NCI-H146 treated with DMSO at 0.1 percent for 48 hours (cell line): ENCODE results near the gene TMEM200A.
"Not testable (repeated sequence)": the region's sequence is repeated elsewhere in the genome, so short reads cannot be mapped to it uniquely, and the experiment has no call there.

Experiments used
- DNase-seq: peaks from one replicate; lab custom pipeline; 2025; ENCODE audit not compliant: unreplicated experiment; lab: John Stamatoyannopoulos, UW

The TMEM200A gene

DNA sequence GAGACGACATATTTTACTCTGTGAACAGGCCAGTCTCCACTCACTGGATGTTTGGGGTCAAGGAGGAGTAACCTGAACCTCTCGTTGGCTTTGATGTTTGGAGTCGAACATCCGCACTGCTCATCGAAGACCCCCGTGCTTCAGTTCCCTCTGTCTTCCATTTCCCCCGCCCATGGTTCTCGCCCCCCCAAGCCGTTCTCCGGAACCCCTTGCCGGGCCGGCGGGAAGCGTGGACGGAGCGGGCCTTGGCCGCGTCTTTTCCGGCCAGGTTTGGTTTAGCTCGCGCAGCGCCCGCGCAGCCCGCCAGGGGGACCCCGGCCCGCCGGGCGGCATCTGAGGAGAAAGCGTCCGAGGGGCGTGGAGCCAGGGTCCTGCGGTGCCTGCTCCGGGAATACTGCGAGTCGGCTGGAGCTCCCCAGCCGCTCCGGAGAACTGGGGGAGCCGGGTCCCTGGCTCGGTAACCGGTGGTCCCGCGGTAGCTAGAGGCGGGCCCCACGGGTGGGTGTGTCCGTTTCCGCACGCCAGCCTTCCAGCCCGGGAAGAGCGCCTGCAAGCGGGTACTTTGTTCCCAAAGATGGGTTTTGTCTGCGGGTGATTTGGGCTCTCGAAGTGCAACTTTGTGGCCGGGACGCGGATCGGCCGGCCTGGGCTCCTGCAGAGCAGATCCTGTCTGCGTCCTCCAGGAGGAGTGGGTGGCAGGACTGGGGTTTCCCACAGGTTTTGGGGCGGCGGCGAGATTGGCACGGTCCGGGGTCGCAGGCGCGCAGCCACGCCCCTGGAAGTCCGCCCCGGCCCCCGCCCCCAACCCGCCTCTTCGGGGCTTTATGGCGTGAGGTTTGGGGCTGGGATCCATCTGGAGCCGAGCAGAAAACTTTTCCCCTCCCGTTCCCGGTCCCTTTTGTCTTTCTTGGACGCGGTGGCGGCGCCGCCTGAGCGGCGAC lies at the start of gene TMEM200A:
TSS of gene TMEM200A (plus strand) at position 852 of the 941 bp plus-strand sequence. CDS start 74,406 bp downstream, outside the sequence.
- DNase-seq = peak; percentile 3

DNA sequence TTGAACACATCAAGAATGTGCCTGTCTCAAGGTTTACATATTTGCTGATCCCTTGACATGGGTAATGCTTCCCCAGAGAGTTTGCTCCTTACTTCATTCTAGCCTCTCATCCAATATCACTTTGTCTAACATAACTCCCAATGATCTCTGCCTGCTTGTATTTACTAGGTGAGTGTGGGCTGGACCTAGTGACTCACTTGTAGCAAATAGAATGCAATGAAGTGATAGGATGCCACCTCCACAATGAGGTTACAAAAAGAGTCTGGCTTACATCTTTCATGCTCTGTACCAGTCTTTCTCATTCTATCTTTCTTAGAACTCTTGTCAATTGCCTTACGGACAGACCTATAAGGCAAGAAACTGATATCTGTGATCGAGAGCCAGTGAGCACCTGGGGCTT lies 44.9 kb upstream of the TMEM200A start:
- no peak for DNase-seq

DNA sequence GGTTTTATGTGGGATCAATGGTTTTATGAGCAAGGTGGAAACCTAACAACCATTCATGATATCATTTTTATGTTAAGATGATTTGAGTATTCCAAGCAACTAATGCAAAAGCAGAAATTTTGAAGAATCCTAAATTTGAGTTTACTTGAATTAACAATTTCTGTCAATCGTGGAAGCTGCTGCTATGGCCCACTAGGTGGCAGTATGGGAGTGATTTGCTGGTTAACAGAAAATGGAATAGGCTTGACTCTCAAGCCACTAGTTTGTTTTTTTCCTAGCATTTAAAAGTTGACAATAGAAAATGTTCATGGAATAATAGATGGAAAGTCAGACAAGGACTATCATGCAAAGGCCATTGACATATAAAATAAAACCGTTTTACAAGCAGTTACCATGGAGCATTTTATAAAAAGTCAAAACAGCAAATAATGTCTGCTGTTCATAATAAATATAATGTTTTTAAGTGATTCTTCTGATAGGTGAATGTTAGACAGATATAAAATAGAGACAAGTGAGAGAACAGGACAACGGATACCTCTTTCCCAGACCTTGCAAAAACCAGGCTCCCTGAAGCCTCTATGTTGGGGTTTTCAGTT lies 43.0 kb upstream of the TMEM200A start:
- peak; percentile 49 for DNase-seq

DNA sequence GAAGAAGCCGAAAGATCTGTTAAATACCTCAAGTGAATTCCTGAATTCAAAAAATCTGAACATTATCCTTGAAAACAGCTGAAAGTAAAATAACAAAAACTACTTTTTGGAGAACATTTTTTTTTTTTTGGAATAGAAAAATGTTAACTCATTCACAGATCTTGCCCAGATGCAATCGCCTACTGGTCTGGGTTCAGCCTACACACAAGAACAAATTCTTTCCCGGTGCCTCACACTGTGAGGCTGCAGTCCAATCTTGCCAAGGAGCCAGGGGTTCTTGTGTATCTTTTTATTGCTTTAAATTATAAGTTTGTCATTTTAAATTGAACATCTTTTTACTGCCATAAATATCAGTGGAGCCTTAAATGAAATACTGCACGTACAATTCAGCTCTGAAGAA lies 41.2 kb upstream of the TMEM200A start:
- no peak for DNase-seq

DNA sequence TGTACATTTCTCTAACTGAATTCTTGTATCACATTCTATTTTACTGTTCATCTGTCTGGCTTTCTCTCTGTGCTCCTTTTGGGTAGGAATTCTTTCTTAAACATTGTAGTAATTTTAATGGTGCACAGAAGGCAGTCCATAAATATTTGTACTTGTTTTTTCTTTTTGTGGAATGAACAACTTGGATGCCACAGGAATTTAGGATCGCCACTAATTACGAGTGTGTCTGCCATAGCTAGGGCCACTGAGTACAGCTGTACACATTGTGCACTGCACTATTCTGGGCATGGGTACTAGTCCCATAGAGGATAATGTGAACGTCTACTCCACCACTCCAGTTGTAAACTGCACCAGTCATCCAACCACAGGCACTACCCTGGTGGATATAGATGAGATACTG lies 39.3 kb upstream of the TMEM200A start:
- no peak for DNase-seq

DNA sequence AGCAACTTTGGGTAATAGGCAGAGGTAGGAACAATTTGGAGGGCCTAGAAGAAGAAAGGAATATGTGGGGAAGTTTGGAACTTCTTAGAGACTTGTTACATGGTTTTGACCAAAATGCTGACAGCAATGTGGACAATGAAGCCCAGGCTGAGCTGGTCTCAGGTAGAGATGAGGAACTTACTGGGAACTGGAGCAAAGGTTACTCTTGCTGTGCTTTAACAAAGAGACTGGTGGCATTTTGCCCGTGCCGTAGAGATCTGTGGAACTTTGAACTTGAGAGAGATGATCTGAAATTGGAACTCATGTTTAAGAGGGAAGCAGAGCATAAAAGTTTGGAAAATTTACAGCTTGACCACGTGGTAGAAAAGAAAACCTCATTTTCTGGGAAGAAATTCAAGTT lies 28.3 kb upstream of the TMEM200A start:
- no peak for DNase-seq

DNA sequence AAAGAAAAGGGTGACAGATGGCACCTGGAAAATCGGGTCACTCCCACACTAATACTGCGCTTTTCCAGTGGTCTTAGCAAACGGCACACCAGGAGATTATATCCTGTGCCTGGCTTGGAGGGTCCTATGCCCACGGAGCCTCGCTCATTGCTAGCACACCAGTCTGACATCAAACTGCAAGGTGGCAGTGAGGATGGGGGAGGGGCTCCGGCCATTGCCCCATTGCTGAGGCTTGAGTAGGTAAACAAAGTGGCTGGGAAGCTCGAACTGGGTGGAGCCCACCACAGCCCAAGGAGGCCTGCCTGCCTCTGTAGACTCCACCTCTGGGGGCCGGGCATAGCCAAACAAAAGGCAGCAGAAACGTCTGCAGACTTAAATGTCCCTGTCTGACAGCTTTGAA lies 19.5 kb upstream of the TMEM200A start:
- not testable (repeated sequence) for DNase-seq

DNA sequence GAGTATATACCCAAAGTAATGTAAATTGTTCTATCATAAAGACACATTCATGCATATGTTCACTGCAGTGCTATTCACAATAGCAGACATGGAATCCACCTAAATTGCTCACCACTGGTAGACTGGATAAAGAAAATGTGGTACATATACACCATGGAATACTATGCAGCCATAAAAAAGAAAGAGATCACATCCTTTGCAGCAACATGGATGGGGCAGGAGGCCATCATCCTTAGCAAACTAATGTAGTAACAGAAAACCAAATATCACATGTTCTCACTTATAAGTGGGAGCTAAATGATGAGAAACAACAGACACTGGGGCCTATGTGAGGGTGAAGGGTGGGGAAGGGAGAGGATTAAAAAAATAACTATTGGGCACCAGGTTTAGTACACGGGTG lies 11.5 kb upstream of the TMEM200A start:
- no peak for DNase-seq

DNA sequence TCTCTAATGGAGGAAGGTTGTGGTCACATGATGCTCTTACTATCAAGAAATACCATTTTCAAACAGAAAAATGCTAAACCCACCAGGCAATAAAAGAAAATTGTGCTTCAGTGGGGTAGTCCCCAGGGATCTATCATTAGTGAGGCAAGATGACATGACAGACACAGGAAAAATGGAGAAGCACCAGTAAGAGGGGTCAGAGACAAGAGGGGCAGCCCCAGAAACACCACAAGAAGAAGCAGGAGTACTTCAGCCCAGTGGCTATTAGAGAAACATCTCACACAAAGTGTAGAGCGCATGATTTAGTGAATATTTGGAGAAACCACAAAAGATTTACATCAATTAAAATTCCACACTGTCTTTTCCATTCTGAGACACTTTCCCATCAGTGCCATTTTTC lies 10.2 kb upstream of the TMEM200A start:
- DNase-seq = no peak

DNA sequence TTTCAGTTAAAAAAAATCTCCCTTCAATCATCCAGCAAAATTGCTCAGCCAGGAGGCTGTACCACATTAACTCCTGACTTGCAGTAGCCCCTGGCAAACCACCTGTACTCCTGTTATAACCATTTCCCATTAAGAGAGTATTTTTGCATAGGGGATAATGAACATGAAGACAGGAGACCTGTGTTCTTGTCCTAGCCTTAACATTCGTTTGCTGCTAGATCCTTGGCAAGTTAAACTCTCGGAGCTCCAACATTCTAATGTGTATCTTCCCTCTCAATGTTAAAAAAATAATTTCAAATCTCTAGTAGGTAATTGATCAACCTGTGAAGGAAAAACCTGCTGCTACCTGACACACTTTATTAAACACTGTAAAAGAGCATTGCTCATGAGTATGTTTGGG lies 8.4 kb upstream of the TMEM200A start:
- DNase-seq = no peak

DNA sequence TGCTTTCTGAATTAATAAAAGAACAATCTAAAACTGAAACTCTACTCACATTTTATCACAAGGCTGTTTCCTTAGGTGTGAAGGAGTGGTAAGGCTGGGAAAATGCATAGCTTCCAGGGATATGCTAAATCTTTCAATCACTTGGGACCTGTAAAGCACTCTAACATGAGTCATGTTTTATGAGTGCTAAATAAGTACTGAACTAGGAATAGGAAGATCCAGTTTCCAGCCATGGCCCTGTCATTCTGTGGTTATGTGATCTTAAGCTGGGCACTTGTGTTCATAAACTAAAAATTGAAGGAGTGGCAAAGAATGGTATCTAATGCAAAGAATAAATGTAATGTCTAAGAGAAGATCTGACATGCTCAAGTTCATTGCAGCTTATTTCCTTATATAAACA lies 6.1 kb upstream of the TMEM200A start:
- DNase-seq = no peak

DNA sequence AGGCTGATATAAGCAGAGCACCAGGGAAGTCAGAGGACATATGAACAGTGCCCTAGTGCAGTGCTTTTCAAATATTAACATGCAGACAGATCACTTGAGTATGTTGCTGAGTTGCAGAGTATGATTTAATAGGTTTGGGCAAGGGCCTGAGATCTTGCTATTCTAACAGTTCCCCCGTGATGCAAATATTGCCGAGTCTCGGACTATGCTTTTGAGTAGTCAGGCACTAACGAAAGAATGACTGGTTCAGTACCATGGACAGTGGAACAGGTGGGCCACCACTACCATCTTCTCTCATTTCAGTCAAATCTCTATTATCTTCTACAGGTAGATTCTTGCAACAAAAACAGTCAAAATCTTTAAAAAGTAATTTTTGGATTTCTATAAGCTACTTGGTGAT lies 3.7 kb upstream of the TMEM200A start:
- no peak for DNase-seq

DNA sequence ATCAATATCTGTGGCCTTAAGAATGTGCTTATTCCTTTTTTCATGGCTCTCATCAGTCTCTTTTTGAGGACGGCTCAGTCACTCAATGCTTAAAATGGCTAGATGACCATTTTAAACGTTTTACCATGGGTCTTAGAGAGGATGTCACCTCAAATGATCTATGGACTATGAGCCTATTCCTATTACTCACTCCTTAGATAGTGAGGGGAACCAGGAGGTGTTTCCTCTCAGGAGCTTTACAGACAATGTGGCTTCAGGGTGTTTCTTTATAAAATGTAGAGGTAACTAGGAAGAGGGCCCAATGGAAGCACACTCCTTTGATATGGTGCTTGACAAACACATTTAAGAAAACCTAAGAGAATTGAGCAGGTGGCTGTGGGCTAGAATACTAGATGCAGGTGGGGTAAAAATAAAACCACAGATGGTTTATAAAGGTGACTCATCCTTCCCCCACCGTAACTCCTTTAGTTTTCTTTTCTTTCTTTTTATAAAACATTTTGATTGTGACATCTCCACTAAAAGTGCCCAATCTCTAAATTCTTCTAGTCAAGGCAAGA lies 1.5 kb upstream of the TMEM200A start:
- DNase-seq = no peak

DNA sequence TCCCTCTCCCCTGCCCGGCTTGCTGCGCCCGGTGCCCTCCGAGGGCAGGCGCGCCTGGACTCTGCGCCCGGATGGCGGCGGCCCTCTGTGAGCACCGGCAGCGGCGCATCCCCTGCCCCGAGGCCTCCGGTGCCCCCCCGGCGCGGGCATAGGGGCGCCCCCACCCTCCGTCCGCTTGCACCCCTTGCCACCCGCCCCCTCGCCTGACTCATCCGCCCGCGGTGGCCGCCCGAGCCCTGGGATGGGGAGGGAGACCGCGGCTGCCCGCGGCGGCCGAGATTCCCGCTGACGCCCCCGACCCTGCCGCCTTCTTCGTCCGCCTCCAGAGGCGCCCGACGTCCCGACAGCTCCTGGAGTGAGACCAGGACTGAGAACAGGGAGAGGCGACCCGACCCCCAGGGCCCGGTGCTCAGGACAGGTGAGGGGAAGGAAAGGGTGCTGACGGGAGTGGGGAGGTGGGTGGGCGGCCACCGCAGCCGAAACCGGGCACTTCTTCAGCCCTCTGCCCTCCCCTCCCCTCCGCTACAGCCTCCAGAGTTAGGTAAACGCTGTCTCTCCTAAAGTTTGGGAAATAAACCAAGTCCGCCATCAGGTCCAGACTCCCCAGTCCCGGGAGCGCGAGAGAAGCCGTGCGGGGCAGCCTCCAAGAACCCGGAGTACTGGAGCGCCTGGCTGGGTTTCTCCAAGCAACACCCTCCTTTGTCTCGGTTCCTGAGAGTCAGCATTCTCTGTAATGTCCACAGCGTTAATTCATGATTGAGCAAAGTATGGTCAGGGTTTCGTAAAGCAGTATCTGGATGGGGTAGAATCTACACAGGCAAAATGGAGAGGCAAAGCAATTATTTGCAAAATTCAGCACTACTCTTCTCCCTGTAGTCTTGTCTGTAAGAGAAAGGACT lies 539 bp downstream of the TMEM200A start:
- DNase-seq = no peak

DNA sequence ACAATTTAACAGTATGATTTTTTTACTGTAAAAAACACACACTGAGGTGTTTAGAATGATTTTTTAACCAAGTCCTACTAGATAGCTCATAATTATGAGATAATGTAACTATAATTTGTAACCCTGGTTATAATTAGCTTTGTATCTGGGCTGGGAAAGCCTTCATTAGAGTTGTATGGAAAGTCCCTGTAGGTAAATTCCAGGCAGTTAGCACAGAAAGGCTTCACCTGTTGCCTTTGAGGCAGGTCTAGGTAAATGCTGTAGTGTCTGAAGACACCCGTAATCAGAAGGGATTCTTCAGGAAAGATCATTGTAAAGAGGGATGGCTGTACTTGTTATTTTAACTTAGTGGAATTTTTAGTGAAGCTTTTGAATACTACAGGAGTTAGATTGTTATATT lies 1.9 kb downstream of the TMEM200A start:
- DNase-seq = no peak

DNA sequence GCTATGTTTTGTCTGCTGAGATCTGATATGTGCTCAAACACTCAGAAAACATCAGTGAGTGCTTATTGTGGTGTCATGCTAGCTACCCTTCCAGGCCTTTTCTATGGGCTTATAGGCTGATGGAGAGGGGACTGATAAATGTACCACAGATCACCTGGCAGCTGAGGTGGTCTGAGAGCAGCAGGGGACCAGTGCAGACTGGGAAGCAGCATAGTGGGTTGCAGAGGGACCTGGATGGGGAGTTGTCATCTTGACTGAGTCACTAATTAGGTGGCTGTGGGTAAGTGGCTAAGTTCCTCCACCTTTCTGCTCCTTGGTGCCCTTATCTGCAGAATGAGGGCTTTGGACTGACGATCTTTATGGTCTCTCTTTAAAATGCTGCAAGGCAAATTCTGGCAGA lies 2.8 kb downstream of the TMEM200A start:
- DNase-seq = no peak

DNA sequence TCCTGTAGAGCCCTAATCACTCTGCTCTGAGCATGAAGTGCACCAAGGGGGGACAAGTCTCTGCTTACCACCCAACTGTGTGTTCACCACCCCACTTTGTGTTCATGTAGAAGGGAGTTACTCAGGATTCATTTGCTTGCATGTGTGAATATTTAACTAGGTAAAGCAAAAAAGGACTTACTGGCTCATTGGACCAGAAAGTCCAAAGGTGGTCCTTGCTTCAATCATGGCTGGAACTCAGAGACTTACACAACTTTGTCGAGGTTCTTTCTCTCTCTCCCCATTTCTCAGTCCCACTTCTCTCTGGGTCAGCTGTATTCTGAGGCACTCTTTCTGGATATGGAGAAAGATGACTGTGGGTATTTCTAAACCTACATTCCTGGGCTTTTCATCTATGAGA lies 4.0 kb downstream of the TMEM200A start:
- no peak for DNase-seq

DNA sequence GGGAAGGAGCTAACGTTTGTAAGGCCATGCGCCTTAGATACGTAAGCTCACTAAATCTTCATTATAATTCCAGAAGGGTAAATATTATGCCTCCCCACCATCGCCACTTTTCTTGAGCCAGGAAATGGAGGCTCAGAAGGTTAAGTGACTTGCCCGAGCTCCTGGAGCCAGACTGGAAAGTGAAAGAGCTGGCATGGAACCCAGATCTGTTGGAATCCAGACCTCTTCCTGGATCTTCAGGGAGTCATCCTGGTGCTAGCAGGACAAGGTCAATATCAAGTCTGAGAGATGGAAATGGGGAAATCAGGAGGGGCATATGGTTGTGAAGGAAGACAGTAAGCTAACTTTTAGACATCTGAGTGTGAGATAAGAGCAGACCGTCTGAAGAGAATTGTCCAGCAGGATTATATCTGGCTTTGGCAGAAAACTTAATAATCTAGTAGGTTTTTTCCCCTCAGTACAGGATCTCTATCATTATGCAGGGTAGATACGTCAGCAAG lies 6.2 kb downstream of the TMEM200A start:
- no peak for DNase-seq

DNA sequence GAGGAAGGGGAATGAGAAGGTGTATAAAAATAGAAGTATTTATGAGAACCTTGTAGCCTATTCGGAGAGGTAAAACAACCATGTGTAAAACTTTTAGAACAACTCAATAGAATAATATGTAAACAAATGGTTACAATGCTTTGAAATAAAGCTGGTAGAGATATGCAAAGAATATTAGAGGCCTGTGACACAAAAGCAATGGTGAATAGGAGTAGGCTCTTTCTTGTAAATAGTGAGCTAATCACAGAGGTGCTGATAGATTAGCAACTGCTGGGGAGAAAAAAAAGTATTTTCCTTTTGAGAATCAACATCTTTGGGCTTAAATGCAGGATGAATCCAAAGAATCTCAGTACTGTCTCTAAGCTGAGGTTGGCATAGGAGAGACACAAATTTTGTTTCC lies 7.0 kb downstream of the TMEM200A start:
- DNase-seq = no peak

DNA sequence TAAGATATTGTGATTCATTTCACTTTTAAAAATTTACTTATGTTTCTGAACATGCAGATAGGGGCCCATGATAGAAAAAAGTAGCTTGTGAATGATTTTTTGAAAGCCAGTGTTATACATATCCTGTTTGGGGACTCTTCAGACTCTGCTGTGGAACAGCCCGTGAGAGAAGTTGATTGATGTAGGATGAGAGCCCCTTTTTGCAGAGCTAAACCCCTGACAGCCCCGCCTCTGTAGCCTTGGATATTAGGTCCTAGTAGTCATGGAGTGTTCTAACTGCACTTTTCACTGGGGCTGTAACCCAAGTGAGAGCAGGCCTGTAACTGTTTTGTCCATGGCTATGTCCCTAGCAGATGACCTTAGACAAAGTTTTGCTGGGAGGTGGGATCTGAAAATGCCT lies 8.2 kb downstream of the TMEM200A start:
- DNase-seq = no peak

DNA sequence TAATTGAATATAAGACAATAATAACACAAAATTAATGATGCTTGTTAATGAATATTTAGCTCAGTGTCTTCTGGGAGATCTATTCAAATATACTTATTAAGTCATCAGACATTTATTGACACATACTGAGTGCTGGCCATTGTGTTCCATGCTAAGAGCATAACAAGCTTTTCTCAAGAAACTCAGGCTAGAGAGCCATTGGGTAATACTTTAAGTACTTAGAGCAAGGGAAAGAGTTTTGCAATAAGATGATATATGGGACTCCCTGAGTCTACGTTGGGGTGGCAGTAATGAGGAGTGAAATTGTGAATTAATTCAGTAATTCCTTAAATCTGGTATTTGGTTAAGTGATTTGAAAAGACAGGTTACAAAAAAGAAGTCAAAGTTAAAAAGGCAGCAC lies 11.1 kb downstream of the TMEM200A start:
- DNase-seq = no peak
